HepG2 (cell line): ENCODE measurements around the gene GCN1. TPM values are rescaled to one million over a fixed set of nuclear protein-coding genes. Genes with fewer than 3 reads are reported as not detected.
A peak's percentile ranks its signal among the peaks of the same experiment; 100 is the strongest.
"Not testable (repeated sequence)": the region's sequence is repeated elsewhere in the genome, so short reads cannot be mapped to it uniquely, and the experiment has no call there.

Experiments
- ATAC-seq: fragments of 200-7000 bp; cut with Tn5 transposase; 3 replicates; pipeline ENCODE4 v1.9.1; 2020; ENCODE audit warnings: mild to moderate bottlenecking, moderate library complexity
- BruUV-seq: library from RNA; stranded (reverse); fragments of 400-500 nt; replicated peaks from 2 replicates; lab custom pipeline; 2021; lab: Mats Ljungman, UMichigan
- CTCF ChIA-PET: fragments of 300-600 bp; formaldehyde crosslinking; extraction: SDS; loops from one replicate; lab custom pipeline; 2021; ENCODE audit warnings: low total read pairs, inconsistent platforms, low intra/inter-chr PET ratio; lab: Yijun Ruan, JAX
- POLR2A ChIA-PET: fragments of 350-600 bp; sonication (Branson Sonifier 250); formaldehyde crosslinking; loops from one replicate; lab custom pipeline; 2020; ENCODE audit warnings: antibody characterized with exemption, inconsistent platforms; lab: Yijun Ruan, JAX
- DNase-seq: peaks from one replicate; pipeline ENCODE4 v3.0.0-alpha.2; 2015; ENCODE audit warnings: low spot score
- FAIRE-seq: peaks from 3 replicates; lab custom pipeline; 2011; peaks lifted over from hg19 to GRCh38; lab: Jason Lieb, UNC
- H2AFZ ChIP-seq: one replicate; pipeline ENCODE4 v1.6.1; 2011; ENCODE audit warnings: low read length, inconsistent platforms
- H3K27ac ChIP-seq: fragments of 300-600 bp; 3 replicates; pipeline ENCODE4 v1.8.0; 2011; ENCODE audit warnings: mixed run types, mild to moderate bottlenecking, mixed read lengths, low read length, inconsistent platforms; ENCODE audit not compliant: insufficient read depth; ENCODE audit errors: extremely low read length
- H3K27me3 ChIP-seq, 2 experiments: fragments of 200-600 bp in 1 of 2; 2 replicates in 1 of 2; 3 replicates in 1 of 2; pipeline versions ENCODE4 v1.6.0 to v1.8.0; 2011; ENCODE audit warnings: low read length in 2 of 2, mild to moderate bottlenecking in 2 of 2, moderate library complexity in 2 of 2, inconsistent platforms in 1 of 2; ENCODE audit not compliant: insufficient read depth in 2 of 2, control insufficient read depth in 1 of 2
- H3K36me3 ChIP-seq, 2 experiments: fragments of 200-600 bp in 1 of 2; replicated peaks in 1 of 2; 2 replicates in 1 of 2; 3 replicates in 1 of 2; pipeline versions ENCODE4 v1.5.1 to v1.8.0; 2011; ENCODE audit warnings: low read length in 2 of 2, inconsistent platforms in 1 of 2; ENCODE audit not compliant: insufficient read depth in 2 of 2, control insufficient read depth in 1 of 2
- H3K4me1 ChIP-seq: 2 replicates; pipeline ENCODE4 v1.5.1; 2012; ENCODE audit warnings: low read length, inconsistent platforms; ENCODE audit not compliant: insufficient read depth
- H3K4me2 ChIP-seq: 2 replicates; pipeline ENCODE4 v1.6.0; 2011; ENCODE audit warnings: low read depth, low read length, inconsistent platforms
- H3K4me3 ChIP-seq, 3 experiments: fragments of 200-600 bp in 1 of 3; sonication (generic), shearing (Covaris generic) in 1 of 3; replicated peaks in 1 of 3; 2 replicates each; pipeline ENCODE4 v1.5.1; 2011 to 2016; ENCODE audit warnings: low read length in 3 of 3, inconsistent platforms in 2 of 3, low read depth in 2 of 3, mild to moderate bottlenecking in 2 of 3, control low read depth in 1 of 3, mixed read lengths in 1 of 3; ENCODE audit not compliant: insufficient read depth in 1 of 3
- H3K79me2 ChIP-seq: one replicate; pipeline ENCODE4 v1.6.1; 2011; ENCODE audit warnings: low read length, inconsistent platforms; ENCODE audit not compliant: insufficient read depth
- H3K9ac ChIP-seq: 2 replicates; pipeline ENCODE4 v1.6.0; 2011; ENCODE audit warnings: mild to moderate bottlenecking, low read depth, low read length, inconsistent platforms; ENCODE audit not compliant: insufficient read depth
- H3K9me3 ChIP-seq: 2 replicates; pipeline ENCODE4 v1.5.1; 2012; ENCODE audit warnings: mild to moderate bottlenecking, low read length
- H4K20me1 ChIP-seq: 2 replicates; pipeline ENCODE4 v1.6.0; 2011; ENCODE audit warnings: inconsistent platforms, mild to moderate bottlenecking, low read length, moderate library complexity; ENCODE audit not compliant: insufficient read depth
- POLR2AphosphoS5 ChIP-seq: IDR thresholded peaks from 2 replicates; pipeline ENCODE4 v1.6.1; 2012; ENCODE audit warnings: low read depth, low read length
- PRPF4 ChIP-seq: fragments of 200-400 bp; formaldehyde crosslinking; IDR thresholded peaks from 2 replicates; pipeline ENCODE4 v1.6.1; 2016; ENCODE audit warnings: low read length, low read depth; ENCODE audit not compliant: poor library complexity, severe bottlenecking
- ZNF224 ChIP-seq: sonication (generic); formaldehyde crosslinking; IDR thresholded peaks from 2 replicates; pipeline ENCODE4 v1.5.0; 2020; ENCODE audit warnings: mild to moderate bottlenecking, missing genetic modification reagents
- WGBS: methylation state at CpG from one replicate; pipeline ENCODE4 v1.1.6; 2017; ENCODE audit warnings: low lambda C conversion rate; 5-methylcytosine and 5-hydroxymethylcytosine counted together
- in situ Hi-C: cut with HindIII; loops from 2 replicates; pipeline ENCODE4 v1.10.0; 2017; ENCODE audit warnings: low pct_unique_long_range_greater_than_20kb; ENCODE audit not compliant: extremely low pct_ligation_motif_present
- intact Hi-C: fragments of 100-400 bp; cut with micrococcal nuclease; formaldehyde crosslinking; loops from one replicate; pipeline ENCODE4 v1.10.0; 2022; ENCODE audit not compliant: unreplicated experiment
- polyA plus RNA-seq, 8 experiments: library from polyadenylated mRNA; depleted of rRNA in 3 of 8; stranded (reverse) in 7 of 8; unstranded in 1 of 8; fragments of >200 nt; fragmentation: Illumina TruSeq in 4 of 8; extraction: Trizol in 4 of 8; gene quantifications; 2 replicates each; pipeline versions ENCODE4 v1.2.1 to v1.2.3, GENCODE V29; 2011 to 2016; ENCODE audit warnings: low read depth in 4 of 8, missing spikeins in 1 of 8, mixed read lengths in 1 of 8; ENCODE audit not compliant: insufficient read depth in 1 of 8
- total RNA-seq, 5 experiments: library from RNA; depleted of rRNA; stranded (reverse); fragments of >200 nt; fragmentation: Illumina TruSeq; extraction: Trizol; gene quantifications; 2 replicates each; pipeline ENCODE4 v1.2.3, GENCODE V29; 2016; ENCODE audit warnings: low read depth in 1 of 5

Gene GCN1
- total and polyA plus RNA-seq, 2 of the 13 experiments (the other 11 are each of a cell fraction or from before 2014, with no cell fraction given) = 58.2 to 83.0 TPM

GRCh38 chr12:120193286-120193685, 1.2 kb downstream of the GCN1 start:
- BruUV-seq, ATAC-seq: not testable (repeated sequence)

GRCh38 chr12:120190985-120191480, 3.5 kb downstream of the GCN1 start:
- intact Hi-C loops = no loop called here
- in situ Hi-C loops = no loop called here
- DNase-seq (no peak), ATAC-seq (no peak), FAIRE-seq (no peak)
- H2AFZ ChIP-seq = no peak overlapping the region
- peaks cover 26% of the 10 kb centered on the region for H4K20me1 ChIP-seq
- H3K36me3 ChIP-seq = peaks cover 18 to 48% of the 10 kb centered on the region in 2 experiments
- TF ChIP-seq POLR2AphosphoS5 = 0 out of 2 replicates have a peak, but pooled peaks have one; percentile 9
- no peak for TF ChIP-seq ZNF224 (CRISPR knock-in tag)
- TF ChIP-seq PRPF4 = no peak
- peaks cover 32% of the 10 kb centered on the region for H3K4me1 ChIP-seq
- no peaks in the 10 kb centered on the region; a peak in 1 of 5 replicates for H3K27me3 ChIP-seq
- 0 out of 2 replicates have a peak overlapping the region, but pooled peaks have one; percentile 20 for H3K4me2 ChIP-seq
- no peak overlapping the region for H3K9ac ChIP-seq
- no peaks in the 10 kb centered on the region for H3K9me3 ChIP-seq
- CTCF ChIA-PET = no interaction called here
- BruUV-seq = no TSS peak
- WGBS = 98% methylated on average over 6 of the region's 7 CpGs
- H3K27ac ChIP-seq = no peak overlapping the region
- peaks cover 69% of the 10 kb centered on the region for H3K79me2 ChIP-seq
- H3K4me3 ChIP-seq = no peak overlapping the region
- POLR2A ChIA-PET = interaction anchor here (1.4 to 6.3 kb wide), 3 partner anchors 9 to 10 kb away, joined by 4 to 33 read pairs (median 12); partner anchors contain the start of gene RPLP0

More at GRCh38 chr12:120193286-120193685, 1.2 kb downstream of the GCN1 start:
- peak overlapping the region; percentile 96 for H3K4me2 ChIP-seq
- H3K4me3 ChIP-seq = peak overlapping the region; percentile 80 to 88 (median 82)
- peaks cover 60% of the 10 kb centered on the region for H3K79me2 ChIP-seq
- peaks cover 21% of the 10 kb centered on the region for H4K20me1 ChIP-seq
- POLR2A ChIA-PET = interaction anchor here (1.0 to 1.5 kb wide), 3 partner anchors 11 to 16 kb away, joined by 3 to 4 read pairs (median 3); no protein-coding TSS in a partner anchor
- peak overlapping the region; percentile 93 for H3K9ac ChIP-seq
- H3K27me3 ChIP-seq, H3K9me3 ChIP-seq, intact Hi-C loops, H2AFZ ChIP-seq, DNase-seq, in situ Hi-C loops, CTCF ChIA-PET, FAIRE-seq: not testable (repeated sequence)
- peaks cover 12 to 50% of the 10 kb centered on the region in 2 experiments for H3K36me3 ChIP-seq
- WGBS = 41% methylated on average over 8 of the region's 8 CpGs
- peaks cover 55% of the 10 kb centered on the region for H3K4me1 ChIP-seq
- peak overlapping the region; percentile 94 for H3K27ac ChIP-seq
